GM19397 (cell line): Measurements from ENCODE around the gene NABP1.

Experiments
- ATAC-seq: cut with Tn5 transposase; IDR thresholded peaks from one replicate; pipeline ENCODE4 v1.9.1; 2021; ENCODE audit warnings: mild to moderate bottlenecking, moderate library complexity; ENCODE audit not compliant: unreplicated experiment

Gene NABP1

GRCh38 chr2:191678437-191679100 is 633 bp downstream of the NABP1 start:
- peak; percentile 6 for ATAC-seq

- no peak for ATAC-seq
These were observed 2.1 kb downstream of the NABP1 start for GRCh38 chr2:191679818-191680600.

GRCh38 chr2:191680639-191681038 is 2.7 kb downstream of the NABP1 start:
- ATAC-seq: no peak

DNA sequence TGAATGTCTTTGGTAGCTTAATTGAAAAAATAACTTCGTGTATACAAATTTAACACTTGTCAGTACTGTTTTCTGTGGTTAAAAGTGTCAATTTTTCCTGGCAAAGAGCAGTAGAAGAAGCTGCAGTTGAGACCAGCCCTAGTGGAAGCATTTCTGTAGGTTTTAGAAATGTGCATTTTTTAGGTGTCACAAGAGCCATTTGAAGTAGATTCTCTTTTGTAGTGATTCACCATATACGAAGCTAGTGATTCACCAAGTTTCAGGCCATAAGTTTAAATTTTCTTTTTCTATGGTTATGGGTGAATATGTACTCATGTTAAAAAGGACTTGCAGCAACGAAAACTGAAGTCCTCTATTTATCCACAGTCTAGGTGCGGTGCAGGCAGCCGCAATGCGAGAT is 4.2 kb downstream of the NABP1 start:
- ATAC-seq: no peak

- ATAC-seq: no peak
These were observed 8.1 kb downstream of the NABP1 start for GRCh38 chr2:191686066-191686465.

GRCh38 chr2:191686729-191687128 is 8.8 kb downstream of the NABP1 start:
- ATAC-seq: no peak

GRCh38 chr2:191687867-191688266 is 9.9 kb downstream of the NABP1 start:
- ATAC-seq: no peak

DNA sequence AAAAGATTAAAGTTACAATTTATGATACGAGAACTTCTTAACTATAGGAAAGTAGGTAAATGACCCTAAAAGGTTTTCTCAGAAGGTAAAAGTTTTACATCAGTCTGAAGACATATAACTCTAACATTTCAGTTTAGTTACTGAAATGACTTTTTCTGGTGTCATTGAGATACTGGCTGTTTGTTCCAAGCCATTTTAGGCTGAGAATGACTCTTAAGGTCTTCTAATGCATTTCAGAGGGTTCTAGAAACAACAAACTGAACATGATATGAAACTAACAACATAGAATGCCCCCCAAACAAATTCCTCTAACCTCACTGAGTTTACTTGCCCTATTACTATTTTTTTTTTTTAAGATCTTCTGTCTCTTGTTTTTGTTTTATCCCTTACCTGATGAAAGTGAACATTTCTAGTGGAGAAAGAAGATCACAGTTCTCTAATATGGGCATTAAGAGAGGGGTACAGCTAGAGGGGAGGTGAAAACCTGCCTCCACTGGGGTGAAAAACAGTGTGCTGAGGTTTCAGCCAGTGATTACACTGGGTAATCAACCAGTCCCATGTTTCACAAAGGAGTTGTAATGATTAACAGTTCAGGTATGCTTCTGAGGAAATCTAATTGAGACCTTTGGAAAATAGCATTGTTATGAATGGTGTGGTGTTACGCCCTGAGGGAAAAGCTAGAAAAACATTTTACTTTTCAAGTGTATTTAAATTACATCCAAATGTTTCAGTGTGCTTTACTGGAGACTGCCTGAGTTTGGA is 11.2 kb downstream of the NABP1 start:
- ATAC-seq: no peak

GRCh38 chr2:191690327-191690726 is 12.4 kb downstream of the NABP1 start:
- ATAC-seq: no peak

DNA sequence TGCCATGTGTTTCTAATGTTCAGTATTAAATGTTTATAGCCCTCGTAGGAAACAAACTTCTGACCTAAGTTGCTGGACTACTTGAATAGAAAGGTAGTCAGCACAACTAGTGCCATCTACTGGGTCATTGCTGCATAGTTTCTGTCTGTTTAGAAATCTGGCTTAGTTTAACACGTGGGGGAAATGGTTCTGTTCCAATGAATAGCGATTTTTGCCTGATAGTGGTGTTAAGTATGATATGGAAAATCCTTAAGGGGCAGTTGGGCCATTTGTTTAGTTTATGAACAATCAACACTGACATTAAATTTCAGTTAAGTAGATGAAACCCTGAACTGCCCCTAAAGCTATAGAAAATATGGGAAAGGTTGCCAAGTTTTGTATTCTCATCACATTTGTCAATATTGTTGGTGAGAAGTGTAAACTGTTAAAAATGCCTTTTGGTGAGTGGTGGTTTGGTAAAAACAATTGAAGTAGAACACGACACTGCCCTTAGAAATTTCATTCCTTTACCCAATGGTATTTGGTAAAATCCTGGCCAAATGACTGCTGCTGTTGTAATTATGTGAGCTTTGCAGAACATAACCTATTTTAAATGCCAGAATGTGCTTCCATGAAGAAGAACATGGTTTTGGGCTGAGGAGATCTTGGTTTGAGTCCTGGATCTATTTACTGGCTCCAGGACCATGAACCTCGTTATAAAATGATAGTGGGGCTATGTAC is 13.2 kb downstream of the NABP1 start:
- no peak for ATAC-seq

GRCh38 chr2:191691898-191692297 is 14.0 kb downstream of the NABP1 start:
- ATAC-seq: no peak

- no peak for ATAC-seq
These were observed 14.7 kb downstream of the NABP1 start for GRCh38 chr2:191692502-191693115.

- ATAC-seq: no peak
These were observed 15.2 kb downstream of the NABP1 start for GRCh38 chr2:191693166-191693565.

DNA sequence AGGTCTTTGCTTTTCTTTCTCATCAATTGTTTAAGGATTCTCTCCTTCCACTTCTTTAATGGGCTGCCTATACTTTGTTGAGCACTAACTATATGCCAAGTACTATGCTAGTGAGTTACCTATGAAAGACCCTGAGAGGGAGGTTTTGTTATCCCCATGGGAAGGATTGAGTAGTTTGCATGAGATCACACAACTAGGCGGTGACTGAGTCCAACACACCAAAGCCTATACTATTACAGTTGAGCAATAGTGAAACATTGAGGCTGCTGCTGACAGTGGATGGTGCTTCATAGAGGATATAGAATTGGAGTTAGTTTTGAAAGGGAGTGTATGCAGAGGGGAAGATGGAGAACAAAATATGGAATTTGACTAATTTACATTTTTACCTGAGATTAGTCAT is 15.8 kb downstream of the NABP1 start:
- ATAC-seq: no peak

DNA sequence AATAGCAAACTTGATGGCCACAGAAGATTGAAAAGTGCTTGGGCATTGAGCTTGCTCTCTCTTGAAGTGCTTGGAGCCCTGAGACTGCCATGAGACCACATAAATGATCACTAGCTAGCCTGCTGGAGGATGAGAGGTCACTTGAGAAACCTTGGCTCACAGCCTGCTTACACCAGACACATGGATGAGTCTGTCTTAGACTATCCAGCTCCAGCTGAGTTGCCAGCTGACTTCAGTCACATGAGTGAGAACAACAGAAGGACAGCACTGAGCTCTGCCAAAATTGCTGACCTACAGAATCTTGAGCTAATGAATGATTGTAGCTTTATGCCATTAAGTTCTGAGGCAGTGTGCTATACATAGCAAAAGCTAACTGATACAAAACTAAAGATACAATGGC is 18.1 kb downstream of the NABP1 start:
- no peak for ATAC-seq

- ATAC-seq: no peak
These were observed 19.0 kb downstream of the NABP1 start for GRCh38 chr2:191696966-191697365.

- no peak for ATAC-seq
These were observed 19.9 kb downstream of the NABP1 start for GRCh38 chr2:191697870-191698269.

DNA sequence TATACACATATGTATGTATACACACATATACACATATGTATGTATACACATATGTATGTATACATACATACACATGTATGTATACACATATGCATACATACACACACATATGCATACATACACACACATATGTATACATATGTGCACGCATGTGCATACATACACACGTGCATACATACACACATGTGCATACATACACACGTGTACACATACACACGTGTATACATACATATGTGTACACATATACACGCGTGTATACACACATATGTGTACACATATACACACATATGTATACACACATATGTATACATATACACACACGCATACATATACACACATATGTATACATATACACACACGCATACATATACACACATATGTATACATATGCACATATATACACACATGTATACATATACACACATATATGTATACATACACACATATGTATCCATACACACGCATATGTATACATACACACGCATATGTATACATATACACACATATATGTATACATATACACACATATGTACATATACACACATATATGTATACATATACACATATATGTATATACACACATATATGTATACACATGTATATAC is 21.5 kb downstream of the NABP1 start:
- no peak for ATAC-seq

GRCh38 chr2:191701029-191701428 is 23.1 kb downstream of the NABP1 start:
- ATAC-seq: no peak

DNA sequence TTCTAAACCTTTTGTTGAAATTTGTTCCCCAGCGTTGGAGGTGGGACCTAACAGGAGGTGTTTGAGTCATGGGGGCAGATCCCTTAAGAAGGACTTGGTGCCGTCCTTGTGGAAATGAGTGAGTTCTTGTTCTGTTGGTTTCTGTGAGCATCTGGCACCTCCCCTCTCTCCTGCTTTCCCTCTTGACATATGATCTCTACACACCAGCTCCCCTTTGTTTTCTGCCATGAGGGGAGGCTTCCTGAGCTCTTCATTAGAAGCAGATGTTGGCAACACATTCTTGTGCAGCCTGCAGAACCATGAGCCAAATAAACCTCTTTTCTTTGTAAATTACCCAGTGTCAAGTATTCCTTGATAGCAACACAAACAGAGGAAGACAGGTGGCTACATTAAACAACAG is 23.8 kb downstream of the NABP1 start:
- no peak for ATAC-seq
